Astrocyte of the spinal cord (primary cell): ENCODE data around the gene MUC2.

Source experiments
- DNase-seq: peaks from one replicate; pipeline ENCODE4 v3.0.0; 2011; ENCODE audit warnings: low read depth, low spot score
- H3K4me3 ChIP-seq: 2 replicates; pipeline ENCODE4 v1.5.1; 2011; ENCODE audit warnings: low read depth, mild to moderate bottlenecking, low read length, moderate library complexity
- in situ Hi-C: cut with HindIII; loops from 2 replicates; pipeline ENCODE4 v1.10.0; 2017; ENCODE audit warnings: low sequenced_read_pairs
- TF ChIP-seq, protein P1 (sequence below): IDR thresholded peaks from 2 replicates; pipeline ENCODE4 v1.5.1; 2012; ENCODE audit warnings: low read depth, mild to moderate bottlenecking, low read length, inconsistent platforms

Gene MUC2

DNA sequence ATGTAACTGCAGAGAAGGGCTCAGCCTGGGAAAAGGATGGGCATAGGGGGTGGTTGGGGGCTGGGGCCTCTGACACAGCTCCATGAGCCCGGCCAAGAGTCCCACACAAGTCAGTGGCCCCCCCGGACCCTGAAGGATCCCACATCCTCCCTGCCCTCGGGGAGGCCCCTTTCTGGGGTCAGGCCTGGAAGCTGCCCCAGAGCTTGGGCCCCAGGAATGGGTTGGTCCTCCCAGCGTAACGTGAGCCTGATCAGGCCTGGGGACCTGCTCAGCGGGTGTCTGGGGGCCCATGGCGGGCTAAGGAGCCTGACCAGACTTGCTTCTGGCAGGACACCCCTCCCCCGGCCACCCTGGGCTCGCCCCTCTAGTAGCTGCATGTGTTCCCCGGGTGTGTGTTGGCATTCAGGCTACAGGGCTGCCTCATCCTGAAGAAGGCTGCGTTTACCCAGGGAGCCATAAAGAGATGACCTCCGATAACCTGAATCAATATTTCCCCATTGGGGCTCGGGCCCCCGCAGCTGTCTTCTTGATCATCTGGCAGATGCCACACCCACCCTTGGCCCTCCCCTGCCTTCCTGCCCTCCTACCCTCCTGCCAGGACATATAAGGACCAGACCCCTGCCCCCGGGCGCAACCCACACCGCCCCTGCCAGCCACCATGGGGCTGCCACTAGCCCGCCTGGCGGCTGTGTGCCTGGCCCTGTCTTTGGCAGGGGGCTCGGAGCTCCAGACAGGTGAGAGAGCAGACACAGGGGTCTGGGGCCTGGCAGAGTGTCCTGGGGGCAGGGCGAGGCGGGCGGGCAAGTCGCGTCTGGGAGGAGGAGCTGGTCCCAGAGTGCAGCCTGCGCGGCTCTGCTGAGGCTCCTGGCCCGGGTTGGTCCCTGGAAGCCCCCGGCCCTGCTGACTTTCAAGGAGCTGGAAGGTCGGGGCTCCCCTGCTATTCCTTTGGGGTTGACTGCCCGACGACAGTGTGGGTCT, at the start of gene MUC2:
MUC2 (plus strand) TSS at position 631 of the 978 bp plus-strand sequence.
- no peak for DNase-seq
- in situ Hi-C loops: no loop called here
- H3K4me3 ChIP-seq: no peak within 1 kb of the TSS
- TF ChIP-seq, protein P1, sequence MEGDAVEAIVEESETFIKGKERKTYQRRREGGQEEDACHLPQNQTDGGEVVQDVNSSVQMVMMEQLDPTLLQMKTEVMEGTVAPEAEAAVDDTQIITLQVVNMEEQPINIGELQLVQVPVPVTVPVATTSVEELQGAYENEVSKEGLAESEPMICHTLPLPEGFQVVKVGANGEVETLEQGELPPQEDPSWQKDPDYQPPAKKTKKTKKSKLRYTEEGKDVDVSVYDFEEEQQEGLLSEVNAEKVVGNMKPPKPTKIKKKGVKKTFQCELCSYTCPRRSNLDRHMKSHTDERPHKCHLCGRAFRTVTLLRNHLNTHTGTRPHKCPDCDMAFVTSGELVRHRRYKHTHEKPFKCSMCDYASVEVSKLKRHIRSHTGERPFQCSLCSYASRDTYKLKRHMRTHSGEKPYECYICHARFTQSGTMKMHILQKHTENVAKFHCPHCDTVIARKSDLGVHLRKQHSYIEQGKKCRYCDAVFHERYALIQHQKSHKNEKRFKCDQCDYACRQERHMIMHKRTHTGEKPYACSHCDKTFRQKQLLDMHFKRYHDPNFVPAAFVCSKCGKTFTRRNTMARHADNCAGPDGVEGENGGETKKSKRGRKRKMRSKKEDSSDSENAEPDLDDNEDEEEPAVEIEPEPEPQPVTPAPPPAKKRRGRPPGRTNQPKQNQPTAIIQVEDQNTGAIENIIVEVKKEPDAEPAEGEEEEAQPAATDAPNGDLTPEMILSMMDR: no peak

DNA sequence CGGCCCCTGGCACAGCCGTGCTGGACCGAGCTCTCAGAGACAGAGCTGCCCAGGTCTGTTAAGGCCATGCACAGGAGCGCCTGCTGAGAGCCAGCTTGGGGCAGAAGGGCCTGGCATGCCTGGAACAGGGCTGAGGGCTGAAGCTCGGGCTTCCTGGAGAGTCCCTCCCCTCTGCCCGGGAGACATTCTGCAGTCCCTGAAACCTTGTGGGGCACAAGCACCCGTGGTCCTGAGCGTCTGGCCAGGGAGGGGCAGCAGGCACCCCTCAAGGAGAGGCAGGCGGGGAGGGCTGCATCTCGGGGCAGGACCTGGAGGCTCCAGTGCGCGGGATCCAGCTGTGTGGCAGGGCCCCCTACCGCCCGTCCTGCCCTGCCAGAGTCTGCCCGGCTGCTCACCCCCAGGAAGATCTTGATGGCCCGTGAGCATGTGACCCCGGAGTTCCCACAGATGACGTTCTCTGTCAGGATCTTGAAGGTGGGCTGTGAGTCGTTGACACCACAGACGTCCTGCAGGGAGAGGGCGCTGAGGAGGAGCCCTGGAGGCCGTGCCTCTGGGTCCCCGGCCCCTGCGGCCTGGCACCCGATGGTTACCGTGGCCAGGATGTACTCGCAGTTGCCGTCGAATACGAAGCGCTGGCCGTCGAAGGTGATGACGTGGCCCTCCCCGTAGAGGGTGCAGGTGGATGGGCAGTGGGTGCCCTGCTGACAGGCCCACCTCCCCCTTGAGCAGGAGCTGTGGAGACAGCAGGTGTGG, 49.1 kb upstream of the MUC2 start:
- TF ChIP-seq, protein P1: no peak
- no peak overlapping the region for H3K4me3 ChIP-seq
- no peak for DNase-seq
- in situ Hi-C loops: no loop called here

DNA sequence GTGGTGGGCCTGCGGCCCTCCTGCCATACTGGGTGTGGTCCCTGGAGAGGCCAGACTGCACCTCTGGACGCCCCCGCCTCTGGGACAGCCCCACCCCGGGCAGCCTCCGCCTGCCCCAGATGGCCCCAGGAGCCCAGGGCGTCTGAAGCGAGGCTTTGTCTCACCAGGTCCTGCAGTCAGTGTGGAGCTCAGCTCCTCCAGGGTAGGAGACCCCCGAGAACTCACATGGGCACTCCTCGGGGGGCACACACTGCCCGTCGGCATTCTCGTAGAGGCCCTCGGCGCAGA, 48.6 kb upstream of the MUC2 start:
- no peak for DNase-seq
- H3K4me3 ChIP-seq: no peak overlapping the region
- in situ Hi-C loops: no loop called here
- TF ChIP-seq, protein P1: no peak

DNA sequence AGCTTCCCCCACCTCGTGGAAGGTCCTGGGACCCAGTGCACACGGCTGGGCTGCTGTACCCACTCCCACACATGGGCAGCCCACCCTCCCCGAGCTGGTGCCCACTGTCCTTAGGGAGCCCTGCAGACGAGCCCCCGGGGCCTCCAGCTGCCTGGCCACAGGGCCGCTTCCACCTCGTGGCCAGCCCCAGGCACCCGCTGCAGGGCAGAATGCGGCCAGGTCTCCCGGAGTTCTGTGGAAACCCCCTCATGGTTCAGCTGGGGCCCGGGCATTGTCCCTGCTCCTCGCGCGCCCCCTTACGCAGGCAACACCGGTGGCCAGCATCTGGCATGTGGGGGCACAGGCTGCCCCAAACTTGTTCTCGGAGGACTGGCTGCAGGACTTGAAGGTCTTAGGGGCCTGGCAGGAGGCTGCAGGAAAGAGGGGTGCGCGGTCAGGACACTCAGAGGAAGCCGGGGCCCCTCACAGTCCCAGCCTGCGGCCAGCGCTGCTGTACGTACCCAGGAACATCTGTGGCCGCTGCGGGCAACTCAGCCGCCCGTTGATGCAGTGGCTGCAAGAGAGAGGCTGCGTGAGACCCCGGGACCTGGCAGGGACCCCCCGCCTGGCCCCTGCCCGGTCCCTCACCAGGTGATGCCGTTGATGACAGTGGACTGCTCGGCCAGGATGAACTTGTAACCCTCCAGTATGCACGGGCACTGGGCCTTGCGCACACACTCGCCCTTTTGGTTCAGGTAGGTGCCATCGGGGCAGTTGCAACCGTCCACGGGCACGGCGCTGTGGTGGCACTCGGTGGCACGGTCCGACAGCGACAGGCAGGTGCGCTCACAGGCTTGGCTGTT, 47.8 kb upstream of the MUC2 start:
- no peak for DNase-seq
- H3K4me3 ChIP-seq: no peak overlapping the region
- in situ Hi-C loops: no loop called here
- TF ChIP-seq, protein P1: no peak

DNA sequence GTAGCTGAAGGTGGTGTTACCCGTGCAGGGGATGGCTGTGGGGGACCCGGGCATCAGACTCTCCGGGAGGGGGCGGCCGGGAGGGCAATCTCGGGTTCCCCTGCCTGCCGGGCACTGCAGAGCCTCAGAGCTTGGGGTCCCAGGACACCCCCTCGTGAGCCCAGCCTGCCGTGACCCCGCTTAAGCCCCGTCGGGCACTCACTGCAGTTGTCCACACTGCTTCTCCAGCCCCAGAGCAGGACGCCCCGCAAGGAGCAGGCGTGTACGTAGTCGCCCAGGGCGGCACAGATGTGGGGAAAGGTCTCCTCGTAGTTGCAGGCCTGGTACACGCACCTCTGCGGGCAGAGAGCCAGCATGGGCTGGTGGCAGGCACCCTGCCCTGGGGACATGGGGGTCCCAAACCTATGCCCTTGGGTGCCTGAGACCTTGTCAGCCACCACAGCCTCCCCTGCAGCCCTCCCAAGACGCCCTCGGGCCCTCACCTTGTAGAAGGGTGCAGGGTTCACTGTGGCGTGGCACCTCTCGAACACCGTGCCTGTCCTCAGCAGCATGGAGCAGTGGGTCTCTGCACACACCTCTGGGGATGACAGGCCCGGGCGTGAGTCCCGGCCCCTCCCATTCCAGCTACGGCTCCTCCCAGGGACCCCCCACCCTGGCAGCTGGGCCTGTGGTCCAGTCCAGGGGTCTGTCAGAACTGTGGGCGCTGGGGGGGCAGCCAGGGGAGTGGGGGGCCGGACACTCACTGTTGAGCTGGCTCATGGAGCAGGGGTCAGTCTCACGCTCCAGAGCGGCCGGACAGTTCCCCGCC, 47.0 kb upstream of the MUC2 start:
- no peak for DNase-seq
- H3K4me3 ChIP-seq: no peak overlapping the region
- TF ChIP-seq, protein P1: no peak
- in situ Hi-C loops: no loop called here

DNA sequence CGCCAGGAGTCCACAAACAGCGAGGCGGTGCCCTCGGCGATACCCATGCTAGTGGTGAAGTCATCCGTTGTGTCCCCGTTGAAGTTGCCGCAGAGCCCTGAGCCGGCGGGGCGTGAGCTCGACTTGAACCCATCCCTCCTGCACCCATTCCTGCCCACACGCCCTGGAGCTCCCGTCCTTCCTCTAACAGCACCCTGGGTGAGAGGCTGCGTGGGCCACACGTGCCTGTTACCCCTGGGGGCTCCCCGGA, 46.5 kb upstream of the MUC2 start:
- no peak for DNase-seq
- TF ChIP-seq, protein P1: no peak
- in situ Hi-C loops: no loop called here
- no peak overlapping the region for H3K4me3 ChIP-seq
